Suprapubic skin (tissue), 4 donors: ENCODE data around the gene AP3B1. TPM values are rescaled to one million over a fixed set of nuclear protein-coding genes. Genes with fewer than 3 reads are reported as not detected.

Source experiments
- DNase-seq, 2 donors: peaks; one replicate each; pipeline ENCODE4 v3.0.0-alpha.2; 2019; ENCODE audit warnings: low spot score in 2 of 2
- H3K27ac ChIP-seq: fragments of 200-600 bp; sonication (generic); one replicate; pipeline ENCODE4 v1.5.1; 2019
- H3K27me3 ChIP-seq: fragments of 200-600 bp; sonication (generic); one replicate; pipeline ENCODE4 v1.5.1; 2019
- H3K36me3 ChIP-seq: fragments of 200-600 bp; sonication (generic); one replicate; pipeline ENCODE4 v1.5.1; 2019
- H3K4me1 ChIP-seq: fragments of 200-600 bp; sonication (generic); one replicate; pipeline ENCODE4 v1.5.1; 2019
- H3K4me3 ChIP-seq: fragments of 200-600 bp; sonication (generic); one replicate; pipeline ENCODE4 v1.5.1; 2019; ENCODE audit warnings: mild to moderate bottlenecking
- H3K9me3 ChIP-seq: fragments of 200-600 bp; sonication (generic); one replicate; pipeline ENCODE4 v1.5.1; 2019
- EP300 ChIP-seq: sonication (generic); formaldehyde crosslinking; IDR thresholded peaks from one replicate; pipeline ENCODE4 v1.6.1; 2017; ENCODE audit warnings: antibody characterized with exemption
- POLR2A ChIP-seq, 2 donors: fragments of 450-650 bp; IDR thresholded peaks; one replicate each; pipeline ENCODE4 v1.6.1; 2017; ENCODE audit warnings: antibody characterized with exemption in 2 of 2, mild to moderate bottlenecking in 2 of 2, moderate library complexity in 2 of 2
- POLR2AphosphoS5 ChIP-seq, 3 donors: sonication (generic); formaldehyde crosslinking; IDR thresholded peaks; one replicate each; pipeline ENCODE4 v1.6.1; 2017; ENCODE audit warnings: antibody characterized with exemption in 3 of 3
- WGBS: methylation state at CpG from one replicate; pipeline ENCODE4 v1.1.5; 2018; 5-methylcytosine and 5-hydroxymethylcytosine counted together
- total RNA-seq, 4 donors: library from RNA; depleted of rRNA; stranded (reverse); fragments of >200 nt; gene quantifications; one replicate each; pipeline ENCODE4 v1.1.0, GENCODE V29; 2016
- TF ChIP-seq, protein P1 (sequence below), 2 donors: fragments of 200-600 bp in 1 of 2; fragments of 450-650 bp in 1 of 2; sonication (generic) in 1 of 2; IDR thresholded peaks; one replicate each; pipeline ENCODE4 v1.5.1; 2016 to 2019; ENCODE audit warnings: antibody characterized with exemption in 2 of 2, mild to moderate bottlenecking in 1 of 2, moderate library complexity in 1 of 2

The AP3B1 gene
- total RNA-seq, 4 donors from 2014 or later = 32.2 to 44.0 (median 33.1) TPM

GRCh38 chr5:77984587-77984986 is 309.9 kb downstream of the AP3B1 start:
- Histone ChIP-seq H3K36me3 (no peaks in the 10 kb centered on the region), H3K27me3 (no peaks in the 10 kb centered on the region), H3K9me3 (no peaks in the 10 kb centered on the region), H3K27ac (no peak overlapping the region), H3K4me3 (no peak overlapping the region), H3K4me1 (no peaks in the 10 kb centered on the region)
- TF ChIP-seq EP300 (no peak), POLR2A (IDR thresholded peaks at IDR 0.05) (no peak), POLR2AphosphoS5 (IDR thresholded peaks at IDR 0.05) (no peak)
- TF ChIP-seq, protein P1, sequence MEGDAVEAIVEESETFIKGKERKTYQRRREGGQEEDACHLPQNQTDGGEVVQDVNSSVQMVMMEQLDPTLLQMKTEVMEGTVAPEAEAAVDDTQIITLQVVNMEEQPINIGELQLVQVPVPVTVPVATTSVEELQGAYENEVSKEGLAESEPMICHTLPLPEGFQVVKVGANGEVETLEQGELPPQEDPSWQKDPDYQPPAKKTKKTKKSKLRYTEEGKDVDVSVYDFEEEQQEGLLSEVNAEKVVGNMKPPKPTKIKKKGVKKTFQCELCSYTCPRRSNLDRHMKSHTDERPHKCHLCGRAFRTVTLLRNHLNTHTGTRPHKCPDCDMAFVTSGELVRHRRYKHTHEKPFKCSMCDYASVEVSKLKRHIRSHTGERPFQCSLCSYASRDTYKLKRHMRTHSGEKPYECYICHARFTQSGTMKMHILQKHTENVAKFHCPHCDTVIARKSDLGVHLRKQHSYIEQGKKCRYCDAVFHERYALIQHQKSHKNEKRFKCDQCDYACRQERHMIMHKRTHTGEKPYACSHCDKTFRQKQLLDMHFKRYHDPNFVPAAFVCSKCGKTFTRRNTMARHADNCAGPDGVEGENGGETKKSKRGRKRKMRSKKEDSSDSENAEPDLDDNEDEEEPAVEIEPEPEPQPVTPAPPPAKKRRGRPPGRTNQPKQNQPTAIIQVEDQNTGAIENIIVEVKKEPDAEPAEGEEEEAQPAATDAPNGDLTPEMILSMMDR (IDR thresholded peaks at IDR 0.05) = no peak
- no peak for DNase-seq
- 66% methylated on average over 11 of the region's 11 CpGs for WGBS

DNA sequence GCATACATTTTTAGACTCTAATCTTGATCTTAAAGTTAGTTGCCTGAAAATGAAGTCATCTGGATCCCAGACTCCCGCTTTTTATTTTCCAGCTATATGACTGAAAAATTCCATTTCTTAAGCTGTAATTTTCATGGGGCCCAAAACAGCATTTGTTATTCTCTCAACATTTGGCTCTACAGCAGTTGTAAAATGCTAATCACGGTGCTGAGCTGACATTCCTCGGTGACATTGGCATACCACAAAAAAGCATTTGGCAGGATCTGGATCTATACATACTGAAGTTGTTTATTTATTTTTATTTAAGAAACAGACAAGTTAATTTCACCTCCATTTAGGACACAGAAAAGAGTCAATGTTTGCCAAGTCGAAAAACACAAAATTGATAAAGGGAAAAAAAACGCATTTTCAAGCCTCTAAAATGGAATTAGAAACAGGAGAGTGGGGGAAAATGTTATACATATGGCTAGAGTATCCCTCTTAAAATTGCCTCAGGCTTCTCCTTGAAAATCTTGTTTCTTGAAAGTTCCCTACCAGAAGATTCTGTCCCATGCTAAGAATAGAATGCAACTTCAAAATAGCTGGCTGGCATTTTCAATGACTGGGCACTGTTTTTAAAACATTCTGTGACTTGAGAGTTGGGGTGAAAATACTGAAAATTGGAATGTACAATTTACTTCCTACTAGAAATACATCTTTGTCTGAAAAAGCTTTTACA is 310.9 kb downstream of the AP3B1 start:
- 59% methylated on average over 5 of the region's 5 CpGs for WGBS
- H3K9me3 ChIP-seq = no peaks in the 10 kb centered on the region
- TF ChIP-seq, protein P1 (IDR thresholded peaks at IDR 0.05) = no peak
- TF ChIP-seq POLR2AphosphoS5 (IDR thresholded peaks at IDR 0.05) = no peak
- TF ChIP-seq EP300 = no peak
- no peak for TF ChIP-seq POLR2A (IDR thresholded peaks at IDR 0.05)
- H3K4me1 ChIP-seq = no peaks in the 10 kb centered on the region
- H3K4me3 ChIP-seq = no peak overlapping the region
- H3K27me3 ChIP-seq = no peaks in the 10 kb centered on the region
- no peak for DNase-seq
- no peak overlapping the region for H3K27ac ChIP-seq
- no peaks in the 10 kb centered on the region for H3K36me3 ChIP-seq

DNA sequence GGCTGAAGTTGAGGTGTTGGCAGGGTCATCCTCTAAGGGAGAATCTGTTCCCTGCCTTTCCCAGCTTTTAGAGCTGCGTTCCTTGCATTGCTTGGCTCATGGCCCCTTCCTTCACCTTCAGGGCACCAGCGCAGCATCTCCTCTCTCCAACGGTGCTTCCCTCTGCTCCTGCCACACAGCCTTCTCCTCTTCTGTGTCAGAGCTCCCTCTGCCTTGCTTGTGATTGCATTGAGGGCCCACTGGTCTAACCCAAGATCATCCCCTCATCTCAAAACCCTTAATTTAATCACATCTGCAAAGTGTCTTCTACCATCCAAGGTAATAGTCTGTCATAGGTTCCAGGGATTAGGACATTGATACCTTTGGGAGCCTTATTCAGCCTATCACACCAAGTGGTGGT is 312.7 kb downstream of the AP3B1 start:
- Histone ChIP-seq H3K27me3 (no peaks in the 10 kb centered on the region), H3K4me1 (no peaks in the 10 kb centered on the region), H3K36me3 (no peaks in the 10 kb centered on the region), H3K4me3 (no peak overlapping the region), H3K27ac (no peak overlapping the region), H3K9me3 (no peaks in the 10 kb centered on the region)
- TF ChIP-seq EP300 (no peak), POLR2A (IDR thresholded peaks at IDR 0.05) (no peak), POLR2AphosphoS5 (IDR thresholded peaks at IDR 0.05) (no peak)
- TF ChIP-seq, protein P1 (IDR thresholded peaks at IDR 0.05) = no peak
- 80% methylated on average over 3 of the region's 3 CpGs for WGBS
- no peak for DNase-seq

GRCh38 chr5:77974576-77974975 is 319.9 kb downstream of the AP3B1 start:
- DNase-seq = no peak
- H3K4me3 ChIP-seq = no peak overlapping the region
- H3K27me3 ChIP-seq = peaks cover 43% of the 10 kb centered on the region
- no peaks in the 10 kb centered on the region for H3K9me3 ChIP-seq
- TF ChIP-seq, protein P1 (IDR thresholded peaks at IDR 0.05) = no peak
- TF ChIP-seq POLR2AphosphoS5 (IDR thresholded peaks at IDR 0.05) (no peak), POLR2A (IDR thresholded peaks at IDR 0.05) (no peak), EP300 (no peak)
- H3K27ac ChIP-seq = no peak overlapping the region
- no peaks in the 10 kb centered on the region for H3K36me3 ChIP-seq
- H3K4me1 ChIP-seq = peaks cover 15% of the 10 kb centered on the region

GRCh38 chr5:77973253-77973609 is 321.3 kb downstream of the AP3B1 start:
- DNase-seq = no peak
- no peaks in the 10 kb centered on the region for H3K9me3 ChIP-seq
- WGBS = 30% methylated on average over 19 of the region's 19 CpGs
- peak overlapping the region; percentile 39 for H3K4me3 ChIP-seq
- H3K27ac ChIP-seq = no peak overlapping the region
- TF ChIP-seq EP300 (no peak), POLR2AphosphoS5 (IDR thresholded peaks at IDR 0.05) (no peak), POLR2A (IDR thresholded peaks at IDR 0.05) (no peak)
- TF ChIP-seq, protein P1 (IDR thresholded peaks at IDR 0.05) = no peak
- H3K36me3 ChIP-seq = no peaks in the 10 kb centered on the region
- H3K4me1 ChIP-seq = peaks cover 15% of the 10 kb centered on the region
- peaks cover 45% of the 10 kb centered on the region for H3K27me3 ChIP-seq
